CD4-positive, alpha-beta T cell treated with Interleukin-10 for 1 hour (primary cell): Measurements from ENCODE around the gene CAV2.

Source experiments
- DNase-seq: peaks from one replicate; pipeline ENCODE4 v3.0.0-alpha.2; 2020

Gene CAV2

DNA sequence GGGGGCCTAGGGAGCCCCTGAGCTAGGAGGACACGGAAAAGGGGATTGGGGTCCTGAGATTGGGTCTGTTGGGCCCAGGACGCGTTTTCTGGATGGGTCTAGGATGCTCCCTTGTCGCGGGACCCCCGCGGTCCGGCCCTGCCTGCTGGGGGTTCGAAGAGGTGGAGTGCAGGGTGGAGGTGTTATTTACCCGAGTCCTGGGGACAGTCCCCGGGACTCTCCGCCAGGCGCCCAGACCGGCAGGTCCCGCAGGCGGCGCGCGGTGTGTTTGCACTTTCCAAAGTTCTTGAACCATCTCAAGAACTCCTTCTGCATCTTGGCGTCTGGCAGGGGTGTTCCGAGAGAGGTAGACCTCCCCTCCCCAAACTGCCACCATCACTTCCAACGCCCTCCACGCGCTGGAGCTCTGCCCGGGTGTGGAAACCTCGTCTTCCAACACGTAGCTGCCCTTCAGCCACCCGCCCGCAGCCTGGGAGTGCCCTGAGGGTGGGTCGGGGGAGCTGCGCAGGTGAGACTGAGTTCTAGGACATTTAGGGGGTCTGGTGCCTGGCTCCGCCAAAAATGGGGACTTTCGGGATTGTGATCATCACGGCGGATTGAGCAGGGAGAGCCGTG, 25.9 kb downstream of the CAV2 start:
- peak; percentile 13 for DNase-seq

DNA sequence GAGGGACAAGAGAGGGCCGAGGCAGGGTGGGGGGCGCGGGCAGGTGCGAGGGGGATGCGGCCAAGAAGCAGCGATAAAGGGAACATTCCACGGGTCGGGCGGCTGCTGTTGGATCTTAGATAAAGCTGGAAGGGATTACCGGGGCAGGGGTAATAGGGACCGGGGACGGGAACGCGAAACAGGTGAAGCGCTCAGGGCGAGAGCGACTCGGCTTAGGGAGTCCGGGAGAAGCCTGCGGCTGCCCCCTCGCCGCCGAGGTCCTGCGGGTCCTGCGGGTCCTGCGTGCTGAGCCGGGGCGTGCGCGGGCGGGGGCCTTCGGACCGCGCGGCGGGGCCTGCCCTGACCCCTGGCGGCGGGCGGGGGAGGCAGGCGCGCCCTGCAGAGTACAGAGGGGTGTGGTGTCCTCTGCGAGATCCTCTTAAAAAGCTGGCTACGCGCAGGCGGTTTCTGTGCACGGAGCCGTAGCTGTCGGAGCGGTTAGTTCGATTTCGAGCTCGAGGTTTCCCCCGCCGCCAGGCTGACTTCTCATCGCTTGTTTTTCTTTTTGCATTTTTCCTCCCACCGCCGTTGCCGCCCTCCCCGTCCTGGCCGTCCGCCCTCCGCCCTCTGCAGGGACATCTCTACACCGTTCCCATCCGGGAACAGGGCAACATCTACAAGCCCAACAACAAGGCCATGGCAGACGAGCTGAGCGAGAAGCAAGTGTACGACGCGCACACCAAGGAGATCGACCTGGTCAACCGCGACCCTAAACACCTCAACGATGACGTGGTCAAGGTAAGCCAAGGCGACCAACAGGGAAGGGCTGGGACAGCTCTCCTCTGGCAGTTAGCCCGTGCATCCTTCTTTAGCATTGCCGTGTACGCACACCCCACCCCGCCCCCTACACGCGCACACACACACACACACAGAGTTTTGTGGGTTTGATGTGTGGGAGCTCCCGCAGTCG, 26.6 kb downstream of the CAV2 start:
- peak; percentile 66 for DNase-seq

DNA sequence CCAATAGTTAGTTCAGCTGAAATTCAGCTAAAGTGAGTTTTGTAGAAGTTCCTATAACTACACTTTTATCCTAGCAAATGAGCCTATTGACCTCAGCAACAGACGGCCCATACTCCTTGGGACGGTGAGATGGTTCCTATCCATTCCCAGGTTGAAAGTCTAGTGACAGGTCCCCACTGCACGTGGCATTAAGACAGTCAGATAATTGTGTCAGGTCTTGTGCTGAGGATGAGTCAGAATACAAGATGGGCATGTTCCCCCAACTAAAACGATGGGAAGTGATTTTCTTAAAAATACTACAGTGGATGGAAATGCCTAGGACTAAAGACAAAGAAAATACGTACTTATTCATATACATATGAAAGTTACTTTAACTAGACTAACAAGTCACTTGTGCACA, 27.4 kb downstream of the CAV2 start:
- no peak for DNase-seq

DNA sequence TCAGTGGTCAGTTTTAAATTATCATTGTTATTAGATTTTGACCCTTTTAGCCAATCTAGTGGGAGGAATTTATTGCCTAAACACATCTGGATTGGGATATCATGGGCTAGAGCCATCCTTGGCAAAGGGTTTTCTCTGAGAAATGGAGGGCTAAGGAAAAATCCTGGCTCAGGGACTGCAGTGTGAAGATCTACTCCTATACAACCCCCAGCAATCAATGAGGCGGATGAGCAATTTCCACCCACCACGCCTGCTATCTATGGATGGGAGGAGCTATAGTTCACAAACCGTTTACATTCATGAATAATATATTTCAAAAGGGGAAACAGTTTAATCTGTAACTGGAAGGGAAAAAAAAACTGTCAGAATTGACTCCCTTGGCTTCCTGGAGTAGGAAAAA, 28.0 kb downstream of the CAV2 start:
- DNase-seq: no peak

DNA sequence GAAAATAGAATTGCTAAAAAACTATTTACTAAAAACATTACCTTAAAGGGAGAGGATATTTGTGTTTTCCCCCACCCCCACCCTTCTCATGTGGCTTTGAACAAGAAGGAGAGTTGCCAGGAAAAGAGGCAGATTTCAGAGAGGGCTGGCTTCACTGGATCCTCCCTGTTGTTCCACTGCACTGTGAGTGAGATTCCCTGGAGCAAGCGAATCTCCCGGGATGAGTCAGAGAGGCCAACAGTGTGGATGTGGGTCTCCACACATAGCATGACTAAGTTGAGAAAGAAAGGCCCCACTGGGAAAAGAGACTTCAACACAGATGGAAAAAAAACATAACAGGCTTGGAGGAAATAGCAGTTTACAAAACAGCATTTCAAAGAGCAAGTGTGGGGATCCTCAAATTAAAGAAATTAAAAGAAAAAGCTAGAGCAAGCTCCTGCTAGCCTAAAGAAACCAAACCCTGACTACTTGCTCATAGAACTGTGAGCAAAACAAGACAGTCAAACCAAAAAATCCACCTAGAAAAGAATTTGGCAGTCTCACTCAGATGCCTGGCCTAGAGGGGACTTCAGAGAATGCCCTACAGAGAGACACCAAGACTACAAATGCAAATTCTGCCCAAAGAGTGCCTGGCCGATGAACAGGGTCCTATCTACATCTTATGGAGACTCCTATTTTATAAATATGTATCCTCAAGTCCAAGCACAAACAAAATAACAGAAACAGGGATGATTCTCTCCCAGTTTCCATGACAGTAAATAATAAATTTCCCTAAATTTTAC, 28.7 kb downstream of the CAV2 start:
- no peak for DNase-seq

DNA sequence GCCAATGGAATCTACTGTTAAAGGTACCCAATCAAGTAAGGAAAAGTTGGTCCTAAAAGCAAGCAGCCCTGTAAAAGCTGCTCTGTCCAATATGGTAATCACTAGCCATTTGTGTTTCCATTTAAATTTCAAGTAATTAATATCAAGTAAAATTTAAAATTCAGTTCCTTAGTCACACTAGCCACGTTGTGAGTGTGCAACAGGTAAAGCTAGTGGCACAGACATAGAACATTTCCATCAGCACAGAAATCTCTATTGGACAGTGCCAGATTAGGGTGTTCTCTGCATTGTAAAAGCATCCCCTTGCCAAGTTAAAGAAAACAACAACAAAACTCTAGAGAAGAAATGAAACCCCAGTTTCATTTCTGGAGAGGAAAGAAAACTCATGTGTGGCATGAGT, 29.7 kb downstream of the CAV2 start:
- no peak for DNase-seq

DNA sequence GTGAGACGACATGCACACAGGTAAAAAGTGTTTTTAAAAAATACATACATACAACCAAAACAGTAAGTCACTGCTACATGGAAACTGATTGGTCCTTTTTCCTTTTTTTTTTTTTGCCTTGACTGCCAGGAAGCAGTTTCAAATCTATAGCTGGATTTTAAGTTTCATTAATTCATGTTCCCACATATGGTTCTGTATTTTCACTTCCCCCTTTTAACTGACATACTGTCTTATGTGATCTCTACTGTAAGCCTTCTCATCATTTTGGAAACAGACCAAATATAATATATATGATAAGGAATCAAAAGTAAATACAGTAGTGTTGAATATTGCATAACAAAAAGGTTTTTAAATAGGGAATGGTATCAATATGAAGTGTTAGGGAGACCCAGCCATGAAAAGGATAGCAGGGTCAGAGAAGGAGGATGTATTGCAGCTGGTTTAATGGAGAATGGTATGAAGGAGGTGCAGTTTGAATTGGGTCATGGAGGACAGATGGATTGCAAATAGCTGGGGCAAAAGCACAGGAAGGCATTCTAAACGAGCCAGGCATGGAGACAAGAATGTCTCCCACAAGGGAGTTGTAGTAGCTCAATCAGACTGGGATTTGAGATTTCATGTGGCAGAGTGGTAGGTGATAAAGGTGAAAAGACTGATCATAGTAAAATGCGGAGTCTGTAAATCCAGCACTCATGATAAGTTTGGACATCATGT, 30.7 kb downstream of the CAV2 start:
- DNase-seq: no peak

DNA sequence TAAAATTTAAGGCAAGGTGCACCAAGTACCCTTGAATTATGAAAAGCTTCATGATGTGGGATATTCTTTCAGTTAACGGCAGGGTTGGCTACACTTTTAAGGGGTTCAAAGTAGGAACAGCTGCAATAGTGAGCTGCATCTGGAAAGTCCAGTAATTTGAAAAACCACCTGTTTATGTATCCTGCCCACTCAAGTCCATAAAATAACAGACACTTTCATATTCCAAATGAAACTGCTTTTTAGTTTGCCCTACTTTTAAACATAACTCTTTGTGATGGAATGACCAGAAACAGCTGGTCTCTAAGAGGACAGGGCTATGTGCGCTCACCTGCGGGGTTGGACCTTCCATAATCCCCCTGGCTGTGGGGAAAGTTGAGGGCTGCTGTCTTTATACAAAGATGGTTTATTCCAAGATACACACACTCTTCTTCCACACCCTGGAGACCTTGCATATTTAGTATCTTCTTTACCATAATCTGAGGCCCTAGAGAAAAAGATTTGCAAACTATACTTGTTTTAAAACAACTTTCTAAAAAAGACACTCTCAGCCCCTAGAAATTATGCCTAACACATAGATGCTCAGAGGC, 32.7 kb downstream of the CAV2 start:
- DNase-seq: no peak

DNA sequence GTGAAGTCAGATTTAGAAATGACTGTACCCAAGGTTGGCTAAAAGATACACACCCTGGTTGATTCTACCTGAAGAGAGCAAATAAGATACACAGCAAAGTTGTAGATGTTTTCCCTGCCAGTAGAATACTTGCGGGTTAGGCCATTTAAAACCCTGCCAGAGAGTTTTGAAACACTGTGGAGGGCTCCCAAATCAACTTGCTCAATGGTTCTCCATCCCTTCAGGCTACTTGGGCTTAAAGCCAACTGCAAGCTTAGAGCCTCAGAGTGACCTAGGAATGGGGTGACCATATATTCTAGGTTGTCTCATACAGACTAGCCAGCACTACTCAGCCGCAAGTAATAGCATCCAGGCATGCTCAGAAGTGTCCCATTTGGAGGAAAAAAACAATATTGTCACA, 35.3 kb downstream of the CAV2 start:
- DNase-seq: no peak

DNA sequence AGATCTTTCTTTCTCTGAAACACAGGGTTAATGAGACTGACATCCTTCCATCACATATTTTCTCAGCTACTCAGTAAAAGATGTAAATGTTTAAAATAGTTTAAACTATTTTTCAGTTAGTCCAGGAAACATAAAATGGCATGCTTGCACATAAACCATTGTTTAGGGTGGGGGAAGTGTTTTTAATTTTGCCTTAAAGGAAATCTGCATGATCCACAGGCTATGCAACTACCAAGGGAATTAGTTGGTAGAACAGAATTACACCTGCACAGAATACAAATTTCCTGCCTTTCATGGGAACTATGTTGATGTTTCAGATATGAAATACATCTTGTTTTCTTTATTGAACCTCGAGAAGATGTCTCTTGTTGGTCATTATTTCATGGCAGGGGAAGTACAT, 35.9 kb downstream of the CAV2 start:
- DNase-seq: no peak

DNA sequence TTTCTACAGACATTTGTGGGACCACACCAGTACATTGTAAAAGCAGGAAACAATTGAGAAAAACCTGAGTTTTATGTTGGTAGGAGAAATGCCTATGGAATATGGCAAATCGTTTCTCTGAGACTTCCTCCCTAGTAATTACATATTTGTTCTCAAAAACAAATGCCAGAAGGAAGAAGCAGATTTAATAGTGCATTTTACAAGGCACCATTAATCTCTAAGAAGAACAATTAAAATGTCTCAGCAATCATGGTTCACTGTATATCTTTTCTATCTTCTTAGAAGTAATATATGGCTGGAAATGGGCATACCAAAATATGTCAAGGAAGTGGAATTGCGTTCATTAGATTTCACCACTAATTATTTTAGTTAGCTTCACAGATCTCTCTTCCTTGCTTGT, 38.6 kb downstream of the CAV2 start:
- DNase-seq: no peak

DNA sequence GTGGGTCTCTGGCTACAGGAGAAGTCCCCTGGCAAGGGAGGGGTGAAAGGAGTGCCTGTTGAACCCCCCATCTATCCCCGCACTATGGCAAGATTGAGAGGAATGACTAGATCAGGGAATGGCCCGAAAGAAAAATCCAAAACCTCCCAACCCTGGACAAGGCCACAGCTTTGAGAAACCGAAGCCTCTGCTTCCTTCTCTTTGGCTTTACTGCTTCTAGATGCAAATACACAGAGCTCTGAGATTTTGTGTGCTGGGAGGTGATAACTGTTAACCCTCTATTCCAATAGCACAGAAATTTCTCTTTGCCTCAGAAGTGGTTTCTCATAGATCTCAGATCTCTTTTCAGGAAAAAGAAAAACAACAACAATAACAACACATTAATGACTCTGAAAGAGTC, 40.3 kb downstream of the CAV2 start:
- DNase-seq: no peak

DNA sequence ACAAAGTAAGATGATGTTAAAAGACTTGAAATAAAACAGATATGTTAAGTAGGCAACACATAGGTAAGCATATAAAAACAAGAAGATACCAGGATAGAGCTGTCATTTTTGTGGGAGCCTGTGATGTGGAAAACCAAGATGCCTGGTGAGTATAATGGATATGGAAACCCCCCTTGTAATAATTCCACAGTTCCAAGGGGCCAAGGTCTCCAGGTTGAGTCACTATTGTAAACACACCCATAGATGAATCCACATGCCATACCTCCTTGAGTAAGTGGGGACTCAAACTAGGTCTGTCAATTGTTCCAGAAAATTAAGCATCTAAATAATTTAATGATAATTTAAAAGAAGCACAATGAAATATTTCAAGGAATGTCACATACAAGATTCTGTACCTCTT, 41.2 kb downstream of the CAV2 start:
- DNase-seq: no peak

DNA sequence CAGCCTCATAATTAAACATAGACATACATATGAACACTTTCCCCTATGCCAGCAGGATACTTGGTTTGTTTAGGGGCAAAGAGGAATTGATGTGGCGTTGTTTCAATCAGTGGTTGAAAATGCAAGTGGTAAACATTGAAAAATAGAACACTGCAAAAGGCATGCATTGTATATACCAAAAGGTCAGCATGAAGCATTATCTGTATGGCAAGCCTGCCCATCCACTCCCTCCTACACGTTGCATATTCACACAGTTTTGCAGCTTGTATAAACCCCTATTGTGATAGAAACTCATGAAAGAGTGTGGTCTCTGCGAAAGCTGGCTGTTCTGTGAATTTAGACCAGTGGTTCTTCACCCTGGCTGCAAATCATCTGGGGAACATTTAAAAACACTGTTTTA, 42.4 kb downstream of the CAV2 start:
- no peak for DNase-seq

DNA sequence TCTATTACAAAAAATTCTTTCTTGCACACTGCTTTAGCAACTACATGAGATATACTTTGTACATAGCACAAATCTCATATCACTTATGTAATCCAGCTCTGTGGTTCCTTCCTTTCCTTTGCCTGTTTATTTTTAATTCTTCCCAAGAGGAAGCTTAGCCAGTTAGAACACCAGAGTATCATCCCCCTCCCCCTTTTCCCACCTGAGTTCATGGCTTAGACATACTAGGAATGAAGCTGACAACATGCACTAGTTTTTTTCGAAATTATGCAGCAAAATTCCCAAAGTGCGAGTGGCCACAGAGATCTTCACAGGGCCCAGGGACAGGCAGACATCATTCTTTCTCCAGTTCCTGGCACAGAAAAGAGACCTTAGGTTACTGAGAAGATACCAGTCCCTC, 43.1 kb downstream of the CAV2 start:
- DNase-seq: no peak

DNA sequence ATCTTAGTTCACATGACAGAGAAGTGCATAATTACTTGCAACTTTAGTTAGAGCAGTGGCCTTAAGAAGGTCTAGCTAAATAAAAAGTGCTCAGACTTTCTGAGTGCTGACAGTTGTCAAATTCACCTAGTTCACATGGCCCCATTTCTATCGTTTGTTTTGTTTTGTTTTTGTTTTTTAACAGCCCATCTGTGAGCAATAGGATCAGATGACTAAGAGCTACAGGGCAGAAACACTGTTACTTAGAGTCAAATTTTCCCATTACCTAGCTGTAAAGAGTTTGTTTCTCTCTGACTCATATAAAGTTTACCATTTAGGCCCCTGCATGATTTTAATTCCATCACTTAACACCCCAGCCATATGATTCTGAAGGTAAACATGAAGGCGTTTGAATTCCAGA, 44.1 kb downstream of the CAV2 start:
- DNase-seq: no peak

DNA sequence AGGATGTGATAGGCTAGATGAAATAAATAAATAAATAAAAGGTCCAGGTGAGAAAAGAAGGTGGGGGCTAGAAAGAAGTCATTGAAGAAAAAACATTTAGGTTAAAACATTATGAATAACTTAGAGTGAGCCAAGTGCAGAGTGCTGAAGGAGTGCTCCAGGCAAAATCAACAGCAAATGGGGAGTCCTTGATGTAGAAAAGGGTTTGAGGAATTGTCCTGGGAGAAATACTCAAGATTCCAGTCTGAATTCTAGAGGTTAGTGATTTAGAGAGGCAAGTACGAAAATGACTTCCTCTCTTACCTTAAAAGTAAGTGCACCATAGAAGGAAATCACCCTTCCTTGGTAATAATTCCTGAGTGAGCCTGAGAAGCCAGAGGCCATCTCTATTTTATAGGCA, 44.9 kb downstream of the CAV2 start:
- DNase-seq: no peak

DNA sequence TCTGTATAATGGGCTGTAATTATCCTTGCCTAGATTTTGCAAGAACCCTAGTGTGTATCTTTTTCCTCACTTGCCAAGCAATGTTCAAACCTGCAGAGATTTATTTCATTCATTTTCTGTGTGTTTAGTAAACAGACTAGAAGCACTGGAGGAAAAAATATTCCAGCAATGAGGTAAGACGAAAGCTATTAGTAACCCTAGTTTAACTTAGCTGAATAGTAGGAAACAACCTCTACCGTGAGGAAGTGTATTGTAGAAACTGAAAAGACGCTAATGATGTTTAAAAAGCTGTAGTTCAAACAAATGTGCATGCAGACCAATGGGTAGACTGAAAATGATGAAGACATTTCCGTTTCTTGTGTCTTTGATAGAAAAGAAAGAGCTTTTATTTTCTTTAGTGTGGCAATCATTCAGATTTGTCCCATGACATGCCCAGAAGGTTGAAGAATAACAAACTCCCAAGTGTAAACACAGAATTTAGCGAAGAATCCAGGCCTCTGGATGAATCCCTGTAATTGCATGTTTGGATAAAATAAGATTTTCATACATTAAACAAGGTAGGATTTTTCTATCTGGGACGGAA, 46.0 kb downstream of the CAV2 start:
- DNase-seq: no peak

DNA sequence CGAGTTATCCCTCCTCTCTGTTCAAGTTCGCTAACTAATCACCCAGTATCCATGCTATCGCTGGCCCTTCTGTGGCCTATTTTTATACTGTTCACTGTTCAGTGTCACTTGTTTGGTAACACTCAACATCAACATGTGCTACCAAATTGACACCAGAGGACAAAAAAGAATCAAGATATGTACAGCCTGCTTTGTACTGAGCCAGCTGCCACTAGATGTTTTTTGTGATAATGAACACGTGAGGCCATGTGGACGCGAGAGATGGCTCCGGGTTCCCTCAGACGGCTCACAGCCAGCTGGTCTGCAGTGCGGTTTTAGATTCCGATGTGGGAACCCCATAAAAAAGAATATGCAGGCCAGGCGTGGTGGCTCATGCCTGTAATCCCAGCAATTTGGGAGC, 46.5 kb downstream of the CAV2 start:
- no peak for DNase-seq

DNA sequence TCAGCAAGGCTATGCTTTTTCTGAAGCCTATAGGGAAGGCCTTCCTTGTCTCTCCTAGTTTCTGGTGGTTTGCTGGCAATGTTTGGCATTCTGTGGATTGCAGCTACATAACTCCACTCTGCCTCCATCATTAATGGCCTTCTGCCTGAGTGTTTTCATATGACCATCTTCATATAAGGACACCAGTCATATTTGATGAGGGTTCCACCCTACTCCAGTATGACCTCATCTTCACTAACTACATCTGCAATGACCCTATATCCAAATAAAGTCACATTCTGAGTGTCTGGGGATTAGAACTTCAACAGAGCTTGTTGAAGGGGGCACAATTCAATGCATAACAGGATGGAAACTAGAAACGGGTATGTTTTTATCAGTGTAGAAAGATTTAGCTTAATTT, 47.4 kb downstream of the CAV2 start:
- no peak for DNase-seq

DNA sequence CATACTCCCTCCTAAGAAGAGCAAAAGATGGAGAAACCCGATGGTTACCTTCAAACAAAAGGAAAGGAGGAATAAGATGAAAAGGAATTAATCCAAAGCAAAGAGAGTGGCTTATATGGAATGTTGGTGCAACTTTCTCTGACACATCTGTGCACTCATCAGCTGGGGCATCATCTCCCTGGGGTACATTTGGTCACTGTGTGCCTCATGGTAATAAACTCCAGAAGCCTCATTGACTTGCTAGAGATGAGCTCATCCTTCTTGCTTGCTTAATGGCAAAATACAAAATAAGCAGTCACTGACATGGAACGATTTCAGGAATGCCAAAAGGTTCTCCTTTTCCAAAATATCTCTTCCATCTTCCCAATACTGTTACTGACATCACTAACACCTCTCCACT, 47.8 kb downstream of the CAV2 start:
- DNase-seq: no peak

DNA sequence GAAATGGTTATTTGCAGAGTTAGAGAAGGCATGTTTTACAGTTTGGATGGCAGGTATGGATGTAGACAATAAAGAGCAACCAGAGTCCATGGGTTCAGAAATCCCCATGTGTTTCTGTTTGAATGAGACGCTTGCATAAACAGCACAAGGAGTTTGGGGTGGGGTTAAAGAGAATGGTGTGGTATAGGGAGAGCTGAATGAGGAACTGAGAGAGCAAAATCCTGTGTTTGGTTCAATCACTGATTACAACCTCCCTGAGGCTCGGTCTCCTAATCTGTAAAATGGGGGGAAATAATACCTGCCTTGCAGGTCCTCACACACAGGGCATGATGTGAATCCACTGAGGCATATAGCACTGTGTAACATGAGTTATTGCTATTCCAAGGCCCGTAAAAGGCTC, 49.0 kb downstream of the CAV2 start:
- no peak for DNase-seq
